GM19455 (cell line): Measurements from ENCODE around the gene RPS15.
"Not testable (repeated sequence)": the region's sequence is repeated elsewhere in the genome, so short reads cannot be mapped to it uniquely, and the experiment has no call there.

Experiments
- ATAC-seq: cut with Tn5 transposase; IDR thresholded peaks from one replicate; pipeline ENCODE4 v1.9.1; 2021; ENCODE audit not compliant: unreplicated experiment

The RPS15 gene

GRCh38 chr19:1418951-1419738 is 19.1 kb upstream of the RPS15 start:
- ATAC-seq, result no peak

- not testable (repeated sequence) for ATAC-seq
Observed at GRCh38 chr19:1420085-1420484, 18.1 kb upstream of the RPS15 start.

GRCh38 chr19:1420590-1420989 is 17.6 kb upstream of the RPS15 start:
- ATAC-seq, result no peak

- ATAC-seq, result no peak
Observed at GRCh38 chr19:1421218-1421957, 16.8 kb upstream of the RPS15 start.

GRCh38 chr19:1421958-1422305 is 16.3 kb upstream of the RPS15 start:
- ATAC-seq, result no peak

GRCh38 chr19:1422360-1422759 is 15.8 kb upstream of the RPS15 start:
- ATAC-seq, result no peak

- ATAC-seq, result no peak
Observed at GRCh38 chr19:1422943-1423342, 15.3 kb upstream of the RPS15 start.

- ATAC-seq, result no peak
Observed at GRCh38 chr19:1423436-1424191, 14.6 kb upstream of the RPS15 start.

GRCh38 chr19:1424192-1424955 is 13.8 kb upstream of the RPS15 start:
- no peak for ATAC-seq

GRCh38 chr19:1425102-1425837 is 12.9 kb upstream of the RPS15 start:
- no peak for ATAC-seq

- ATAC-seq, result no peak
Observed at GRCh38 chr19:1425902-1426301, 12.3 kb upstream of the RPS15 start.

GRCh38 chr19:1426736-1427135 is 11.5 kb upstream of the RPS15 start:
- ATAC-seq, result no peak

- no peak for ATAC-seq
Observed at GRCh38 chr19:1427221-1427920, 10.8 kb upstream of the RPS15 start.

- ATAC-seq, result no peak
Observed at GRCh38 chr19:1428738-1429391, 9.3 kb upstream of the RPS15 start.

GRCh38 chr19:1429750-1430149 is 8.4 kb upstream of the RPS15 start:
- no peak for ATAC-seq

GRCh38 chr19:1430246-1430645 is 8.0 kb upstream of the RPS15 start:
- ATAC-seq, result no peak

GRCh38 chr19:1431759-1432506 is 6.3 kb upstream of the RPS15 start:
- ATAC-seq, result no peak

- no peak for ATAC-seq
Observed at GRCh38 chr19:1432507-1432887, 5.7 kb upstream of the RPS15 start.
